Nephron progenitor cell (in vitro differentiated cells): Measurements from ENCODE around the gene MTMR10.

Experiments used
- DNase-seq: peaks from one replicate; pipeline ENCODE4 v3.0.0; 2021
- H3K27ac Mint-ChIP-seq: 2 replicates; pipeline ENCODE4 v1.8.0; 2021; ENCODE audit warnings: mild to moderate bottlenecking, moderate library complexity, mixed read lengths
- H3K27me3 Mint-ChIP-seq: 2 replicates; pipeline ENCODE4 v1.8.0; 2021; ENCODE audit warnings: mild to moderate bottlenecking, low read depth, mixed read lengths; ENCODE audit not compliant: poor library complexity
- H3K36me3 Mint-ChIP-seq: 2 replicates; pipeline ENCODE4 v1.8.0; 2021; ENCODE audit warnings: low read depth, mixed read lengths
- H3K4me1 Mint-ChIP-seq: 2 replicates; pipeline ENCODE4 v1.8.0; 2021; ENCODE audit warnings: mixed read lengths
- H3K4me3 Mint-ChIP-seq: 2 replicates; pipeline ENCODE4 v1.8.0; 2021; ENCODE audit warnings: mild to moderate bottlenecking, moderate library complexity, mixed read lengths
- H3K9me3 Mint-ChIP-seq: 2 replicates; pipeline ENCODE4 v1.8.0; 2021; ENCODE audit warnings: mild to moderate bottlenecking, moderate library complexity, mixed read lengths
- TF ChIP-seq, protein P1 (sequence below): fragments of 200-600 bp; sonication (generic); IDR thresholded peaks from 2 replicates; pipeline ENCODE4 v1.5.0; 2021; ENCODE audit warnings: antibody characterized with exemption

The MTMR10 gene

DNA sequence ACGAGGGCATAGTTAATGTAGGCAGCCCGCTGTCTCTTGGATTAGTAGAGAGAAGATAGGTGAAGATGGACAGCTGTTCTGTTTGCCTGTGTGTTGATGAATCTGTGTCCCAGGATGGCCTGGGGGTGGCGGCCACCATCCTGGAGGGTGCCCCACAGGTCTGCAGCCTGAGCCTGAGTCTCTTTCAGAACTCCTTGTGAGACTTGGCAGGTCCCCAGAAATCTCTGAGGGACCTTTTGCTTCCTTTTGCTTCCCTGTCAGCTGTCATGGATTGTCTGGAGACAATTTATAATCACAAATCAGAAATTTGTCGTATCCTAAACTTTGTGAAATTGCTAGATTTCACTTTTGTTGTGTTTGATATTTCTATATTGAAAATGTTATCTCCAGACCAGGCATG lies 70.3 kb downstream of the MTMR10 start:
- TF ChIP-seq, protein P1, sequence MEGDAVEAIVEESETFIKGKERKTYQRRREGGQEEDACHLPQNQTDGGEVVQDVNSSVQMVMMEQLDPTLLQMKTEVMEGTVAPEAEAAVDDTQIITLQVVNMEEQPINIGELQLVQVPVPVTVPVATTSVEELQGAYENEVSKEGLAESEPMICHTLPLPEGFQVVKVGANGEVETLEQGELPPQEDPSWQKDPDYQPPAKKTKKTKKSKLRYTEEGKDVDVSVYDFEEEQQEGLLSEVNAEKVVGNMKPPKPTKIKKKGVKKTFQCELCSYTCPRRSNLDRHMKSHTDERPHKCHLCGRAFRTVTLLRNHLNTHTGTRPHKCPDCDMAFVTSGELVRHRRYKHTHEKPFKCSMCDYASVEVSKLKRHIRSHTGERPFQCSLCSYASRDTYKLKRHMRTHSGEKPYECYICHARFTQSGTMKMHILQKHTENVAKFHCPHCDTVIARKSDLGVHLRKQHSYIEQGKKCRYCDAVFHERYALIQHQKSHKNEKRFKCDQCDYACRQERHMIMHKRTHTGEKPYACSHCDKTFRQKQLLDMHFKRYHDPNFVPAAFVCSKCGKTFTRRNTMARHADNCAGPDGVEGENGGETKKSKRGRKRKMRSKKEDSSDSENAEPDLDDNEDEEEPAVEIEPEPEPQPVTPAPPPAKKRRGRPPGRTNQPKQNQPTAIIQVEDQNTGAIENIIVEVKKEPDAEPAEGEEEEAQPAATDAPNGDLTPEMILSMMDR: no peak
- Mint-ChIP-seq H3K36me3 (peaks cover 37% of the 10 kb centered on the region), H3K4me3 (peak overlapping the region; percentile 61), H3K27me3 (no peaks in the 10 kb centered on the region), H3K27ac (peak overlapping the region; percentile 89), H3K9me3 (no peaks in the 10 kb centered on the region), H3K4me1 (peaks cover 62% of the 10 kb centered on the region)
- no peak for DNase-seq

DNA sequence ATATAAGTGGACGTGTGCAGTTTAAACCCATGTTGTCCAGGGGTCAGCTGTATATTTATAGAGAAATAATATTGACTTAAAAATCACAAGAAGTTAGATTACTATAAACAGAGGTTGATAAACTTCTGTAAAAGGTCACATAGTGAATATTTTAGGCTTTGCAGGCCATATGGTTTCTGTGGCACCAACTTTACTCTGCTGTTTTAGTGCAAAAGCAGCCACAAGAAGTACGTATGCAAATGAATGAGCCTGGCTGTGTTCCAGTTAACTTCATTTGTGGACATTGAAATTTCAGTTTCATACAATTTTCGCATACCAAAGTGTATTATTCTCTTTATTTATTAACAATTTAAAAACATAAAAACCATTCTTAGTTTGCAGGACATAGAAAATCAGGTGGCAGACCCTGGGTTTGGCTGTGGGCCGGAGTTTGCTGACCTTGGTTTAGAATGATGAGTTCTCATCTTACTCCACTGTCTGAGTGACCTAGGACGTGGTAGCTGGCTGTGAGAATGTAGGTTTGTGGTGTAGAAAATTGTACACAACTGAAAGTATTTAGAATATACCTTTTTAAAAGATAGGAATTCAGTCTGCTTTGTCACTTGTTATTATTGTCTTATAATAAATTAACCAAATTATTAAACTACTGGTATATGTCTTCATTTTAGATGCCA lies 71.4 kb downstream of the MTMR10 start:
- H3K36me3 Mint-ChIP-seq: peaks cover 43% of the 10 kb centered on the region

DNA sequence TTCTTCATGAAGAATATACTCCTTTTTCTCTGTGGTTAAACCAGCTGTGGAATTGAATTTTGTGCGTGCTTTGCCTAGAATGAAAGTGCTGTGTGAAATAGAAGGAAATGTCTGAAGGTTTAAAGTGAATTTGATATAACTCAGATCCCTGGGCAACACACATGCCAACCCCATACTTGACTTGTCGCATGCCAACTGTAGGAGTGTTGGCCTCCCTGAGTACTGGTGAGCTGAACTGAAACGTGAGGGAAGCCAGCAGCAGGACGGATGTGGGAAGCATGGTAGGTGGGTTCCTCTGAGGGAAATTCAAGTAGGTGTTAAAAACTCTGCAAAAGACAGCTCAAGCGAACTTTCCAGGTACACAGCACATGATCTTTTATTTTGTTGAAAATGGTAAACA lies 73.1 kb downstream of the MTMR10 start:
- TF ChIP-seq, protein P1: no peak
- Mint-ChIP-seq H3K36me3 (peaks cover 49% of the 10 kb centered on the region), H3K4me3 (no peak overlapping the region), H3K4me1 (peaks cover 38% of the 10 kb centered on the region), H3K9me3 (no peaks in the 10 kb centered on the region), H3K27me3 (no peaks in the 10 kb centered on the region), H3K27ac (peak overlapping the region; percentile 19)
- no peak for DNase-seq

More for the DNA sequence above, 71.4 kb downstream of the MTMR10 start:
- H3K27me3 Mint-ChIP-seq: no peaks in the 10 kb centered on the region
- H3K27ac Mint-ChIP-seq: no peak overlapping the region
- H3K4me3 Mint-ChIP-seq: no peak overlapping the region
- no peaks in the 10 kb centered on the region for H3K9me3 Mint-ChIP-seq
- peaks cover 55% of the 10 kb centered on the region for H3K4me1 Mint-ChIP-seq
- DNase-seq: no peak
- TF ChIP-seq, protein P1: no peak

DNA sequence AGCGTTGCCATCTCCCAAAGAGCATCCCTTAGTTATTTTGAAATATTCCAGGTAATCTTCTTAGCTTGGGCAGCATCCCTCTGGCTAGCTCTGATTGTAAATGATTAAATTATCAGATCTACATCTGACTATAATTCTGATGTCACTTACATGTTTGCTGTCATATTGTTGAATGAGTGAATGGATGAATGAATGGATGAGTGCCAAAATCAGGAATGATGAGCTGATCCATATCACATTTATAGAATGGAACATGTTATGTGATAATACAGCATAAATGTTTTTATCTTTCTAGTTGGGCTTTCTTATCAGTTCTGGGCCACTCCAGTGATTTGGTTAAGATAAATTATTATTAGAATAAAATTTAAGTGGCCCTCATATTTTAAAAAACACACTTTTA lies 73.8 kb downstream of the MTMR10 start:
- H3K27me3 Mint-ChIP-seq: no peaks in the 10 kb centered on the region
- TF ChIP-seq, protein P1: no peak
- no peak overlapping the region for H3K27ac Mint-ChIP-seq
- no peak overlapping the region for H3K4me3 Mint-ChIP-seq
- no peaks in the 10 kb centered on the region for H3K9me3 Mint-ChIP-seq
- no peak for DNase-seq
- H3K36me3 Mint-ChIP-seq: peaks cover 49% of the 10 kb centered on the region
- H3K4me1 Mint-ChIP-seq: peaks cover 31% of the 10 kb centered on the region

DNA sequence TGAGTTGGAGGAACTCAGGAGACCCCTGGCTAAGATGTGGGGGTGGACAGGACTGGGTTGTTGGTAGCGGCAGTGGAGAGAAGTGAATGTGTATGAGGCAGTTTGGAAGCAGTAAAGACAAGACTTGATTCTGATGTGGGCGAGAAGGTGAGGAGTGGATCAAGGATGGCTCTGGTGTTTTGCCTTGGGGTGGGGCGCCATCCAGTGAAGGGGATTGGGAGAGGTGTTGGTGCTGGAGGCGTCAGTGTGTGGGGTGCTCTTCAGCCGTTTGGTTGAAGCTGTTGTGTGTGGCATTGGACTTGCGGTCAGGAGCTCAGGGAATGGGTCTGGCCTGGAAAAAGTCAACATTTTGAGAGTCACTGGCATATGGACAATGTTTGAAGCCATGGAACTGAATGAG lies 74.4 kb downstream of the MTMR10 start:
- Mint-ChIP-seq H3K27me3 (no peaks in the 10 kb centered on the region), H3K36me3 (peaks cover 49% of the 10 kb centered on the region), H3K9me3 (no peaks in the 10 kb centered on the region), H3K4me1 (peaks cover 24% of the 10 kb centered on the region), H3K4me3 (no peak overlapping the region), H3K27ac (peak overlapping the region; percentile 50)
- DNase-seq: no peak
- TF ChIP-seq, protein P1: no peak

DNA sequence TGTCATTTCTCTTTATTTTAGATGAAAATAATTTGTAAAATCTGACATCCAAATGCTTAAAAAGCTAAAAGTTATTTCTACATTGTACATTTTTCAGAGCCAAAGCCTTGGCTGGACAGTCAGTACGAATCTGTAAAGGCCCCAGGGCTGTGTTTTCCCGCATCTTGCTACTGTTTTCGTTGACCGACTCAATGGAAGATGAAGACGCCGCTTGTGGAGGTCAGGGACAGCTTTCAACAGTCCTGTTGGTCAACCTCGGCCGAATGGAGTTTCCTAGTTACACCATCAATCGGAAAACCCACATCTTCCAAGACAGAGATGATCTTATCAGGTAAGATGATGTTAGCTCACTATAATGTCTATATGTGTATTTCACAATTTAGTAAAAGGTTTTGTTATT lies 77.7 kb downstream of the MTMR10 start:
- Mint-ChIP-seq H3K36me3 (peaks cover 49% of the 10 kb centered on the region), H3K9me3 (no peaks in the 10 kb centered on the region), H3K4me3 (no peak overlapping the region), H3K4me1 (peaks cover 4% of the 10 kb centered on the region), H3K27ac (no peak overlapping the region), H3K27me3 (no peaks in the 10 kb centered on the region)
- no peak for DNase-seq
- TF ChIP-seq, protein P1: no peak
